HL-60 (cell line): ENCODE results near the gene CYGB.
A peak's percentile ranks its signal among the peaks of the same experiment; 100 is the strongest.
"Not testable (repeated sequence)": the region's sequence is repeated elsewhere in the genome, so short reads cannot be mapped to it uniquely, and the experiment has no call there.

Source experiments
- DNase-seq, 2 experiments: peaks; one replicate each; pipeline ENCODE4 v3.0.0-alpha.2; 2010 to 2020; ENCODE audit warnings: low read depth in 1 of 2, low spot score in 1 of 2
- H3K27ac ChIP-seq: fragments of 250-450 bp; sonication (Bioruptor Pico); replicated peaks from 2 replicates; pipeline ENCODE4 v1.5.1; 2020; ENCODE audit warnings: mild to moderate bottlenecking, moderate library complexity
- H3K27me3 ChIP-seq: fragments of 250-450 bp; sonication (Bioruptor Pico); 2 replicates; pipeline ENCODE4 v1.5.1; 2021; ENCODE audit warnings: mild to moderate bottlenecking, moderate library complexity; ENCODE audit not compliant: insufficient read depth, poor library complexity, severe bottlenecking
- H3K4me3 ChIP-seq: replicated peaks from 2 replicates; pipeline ENCODE4 v1.5.1; 2011; ENCODE audit warnings: mild to moderate bottlenecking, control low read depth, low read length; ENCODE audit not compliant: insufficient read depth
- GABPA ChIP-seq: IDR thresholded peaks from 2 replicates; pipeline ENCODE4 v1.6.1; 2012; ENCODE audit warnings: low read depth
- POLR2AphosphoS5 ChIP-seq: IDR thresholded peaks from 2 replicates; pipeline ENCODE4 v1.6.1; 2012; ENCODE audit warnings: low read depth
- SPI1 ChIP-seq: IDR thresholded peaks from 2 replicates; pipeline ENCODE4 v1.6.1; 2012; ENCODE audit warnings: low read depth, mild to moderate bottlenecking, borderline replicate concordance
- TF ChIP-seq, protein P1 (sequence below): IDR thresholded peaks from one replicate; pipeline ENCODE4 v1.5.1; 2011; ENCODE audit warnings: low read length, control low read depth, inconsistent platforms; ENCODE audit not compliant: insufficient read depth
- TF ChIP-seq, protein P2 (sequence below): IDR thresholded peaks from 2 replicates; pipeline ENCODE4 v1.6.1; 2012; ENCODE audit warnings: low read depth; ENCODE audit not compliant: insufficient replicate concordance

The CYGB gene

DNA sequence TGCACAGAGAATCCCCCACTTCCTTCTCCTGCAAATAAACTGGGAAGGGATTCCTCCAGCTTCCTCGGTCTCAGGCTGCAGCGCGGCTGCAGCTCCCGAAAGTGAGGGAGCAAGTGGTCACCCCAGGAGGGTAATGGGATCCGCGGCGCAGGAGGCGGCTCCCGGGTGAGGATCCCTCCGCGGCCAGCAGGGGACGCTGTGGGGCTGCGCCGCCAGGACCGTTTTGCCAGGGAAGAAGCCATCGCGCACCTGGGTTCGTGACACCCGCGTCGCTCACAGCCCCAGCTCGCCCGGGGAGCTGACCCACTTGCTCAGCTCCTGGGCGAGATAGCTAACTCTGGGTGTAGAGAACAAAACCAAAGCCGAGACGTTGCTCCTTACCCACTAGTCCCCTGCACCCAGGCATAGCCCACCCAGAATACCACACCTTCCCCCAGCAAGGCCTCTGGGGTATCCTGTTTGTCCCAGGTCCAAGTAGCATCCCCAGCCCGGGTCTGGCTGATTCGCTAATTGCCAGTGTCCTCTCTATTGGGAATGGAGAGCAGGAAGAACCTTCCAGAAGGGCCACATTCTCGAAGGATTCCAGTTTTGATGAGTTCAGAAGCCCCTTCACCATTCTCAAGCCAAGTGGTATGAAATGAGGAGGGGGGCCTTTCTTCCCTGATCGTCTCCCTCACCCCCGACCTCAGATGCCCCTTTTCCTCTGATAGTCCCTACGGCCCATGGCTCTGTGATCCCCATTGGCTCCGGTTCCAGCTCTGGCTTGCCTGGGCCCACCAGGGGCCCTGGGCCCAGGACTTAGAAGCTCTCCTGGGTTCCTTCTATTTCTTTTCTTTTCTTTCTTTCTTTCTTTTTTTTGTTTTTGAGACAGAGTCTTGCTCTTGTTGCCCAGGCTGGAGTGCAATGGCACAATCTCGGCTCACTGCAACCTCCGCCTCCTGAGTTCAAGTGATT, 14.1 kb downstream of the CYGB start:
- no peak for TF ChIP-seq SPI1
- TF ChIP-seq, protein P1, sequence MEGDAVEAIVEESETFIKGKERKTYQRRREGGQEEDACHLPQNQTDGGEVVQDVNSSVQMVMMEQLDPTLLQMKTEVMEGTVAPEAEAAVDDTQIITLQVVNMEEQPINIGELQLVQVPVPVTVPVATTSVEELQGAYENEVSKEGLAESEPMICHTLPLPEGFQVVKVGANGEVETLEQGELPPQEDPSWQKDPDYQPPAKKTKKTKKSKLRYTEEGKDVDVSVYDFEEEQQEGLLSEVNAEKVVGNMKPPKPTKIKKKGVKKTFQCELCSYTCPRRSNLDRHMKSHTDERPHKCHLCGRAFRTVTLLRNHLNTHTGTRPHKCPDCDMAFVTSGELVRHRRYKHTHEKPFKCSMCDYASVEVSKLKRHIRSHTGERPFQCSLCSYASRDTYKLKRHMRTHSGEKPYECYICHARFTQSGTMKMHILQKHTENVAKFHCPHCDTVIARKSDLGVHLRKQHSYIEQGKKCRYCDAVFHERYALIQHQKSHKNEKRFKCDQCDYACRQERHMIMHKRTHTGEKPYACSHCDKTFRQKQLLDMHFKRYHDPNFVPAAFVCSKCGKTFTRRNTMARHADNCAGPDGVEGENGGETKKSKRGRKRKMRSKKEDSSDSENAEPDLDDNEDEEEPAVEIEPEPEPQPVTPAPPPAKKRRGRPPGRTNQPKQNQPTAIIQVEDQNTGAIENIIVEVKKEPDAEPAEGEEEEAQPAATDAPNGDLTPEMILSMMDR = peak; percentile 96
- Histone ChIP-seq H3K4me3 (no peak overlapping the region), H3K27me3 (peaks cover 3% of the 10 kb centered on the region), H3K27ac (no peak overlapping the region)
- peak in 1 of 2 experiments; percentile 63 for DNase-seq

DNA sequence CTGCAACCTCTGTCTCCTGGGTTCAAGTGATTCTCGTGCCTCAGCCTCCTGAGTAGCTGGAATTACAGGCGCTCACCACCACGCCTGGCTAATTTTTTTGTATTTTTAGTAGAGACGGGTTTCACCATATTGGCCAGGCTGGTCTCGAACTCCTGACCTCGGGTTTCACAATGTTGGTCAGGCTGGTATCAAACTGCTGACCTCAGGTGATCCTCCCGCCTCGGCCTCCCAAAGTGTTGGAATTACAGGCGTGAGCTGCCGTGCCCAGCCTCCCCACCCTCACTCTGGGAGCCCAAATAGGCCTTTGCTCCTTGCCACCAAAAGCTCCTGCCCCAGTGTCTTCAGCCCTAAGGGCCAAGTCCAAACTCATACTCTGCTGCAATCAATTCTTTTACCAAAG, 15.8 kb downstream of the CYGB start:
- DNase-seq, H3K4me3 ChIP-seq, H3K27me3 ChIP-seq, H3K27ac ChIP-seq: not testable (repeated sequence)

DNA sequence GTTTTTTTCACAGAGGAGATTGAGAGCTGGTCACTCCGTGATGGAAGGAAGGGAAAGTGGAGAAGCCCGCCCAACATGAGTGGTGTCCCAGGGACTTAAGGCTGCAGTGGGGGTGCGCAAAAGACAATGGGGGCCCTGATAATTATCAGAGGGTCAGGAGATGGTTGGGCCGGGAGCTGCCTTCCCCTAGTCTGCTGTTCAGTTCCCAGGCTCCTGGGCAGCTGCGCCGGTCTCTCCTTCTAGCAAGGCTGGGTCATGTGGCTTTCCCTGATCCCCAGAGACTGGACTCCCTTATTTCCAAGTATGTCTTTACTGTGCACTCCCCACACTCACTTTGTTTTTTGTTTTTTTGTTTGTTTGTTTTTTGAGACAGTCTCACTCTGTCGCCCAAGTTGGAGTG, 16.2 kb downstream of the CYGB start:
- DNase-seq = no peak
- TF ChIP-seq SPI1 = no peak
- no peak overlapping the region for H3K4me3 ChIP-seq
- no peaks in the 10 kb centered on the region for H3K27me3 ChIP-seq
- H3K27ac ChIP-seq = no peak overlapping the region

DNA sequence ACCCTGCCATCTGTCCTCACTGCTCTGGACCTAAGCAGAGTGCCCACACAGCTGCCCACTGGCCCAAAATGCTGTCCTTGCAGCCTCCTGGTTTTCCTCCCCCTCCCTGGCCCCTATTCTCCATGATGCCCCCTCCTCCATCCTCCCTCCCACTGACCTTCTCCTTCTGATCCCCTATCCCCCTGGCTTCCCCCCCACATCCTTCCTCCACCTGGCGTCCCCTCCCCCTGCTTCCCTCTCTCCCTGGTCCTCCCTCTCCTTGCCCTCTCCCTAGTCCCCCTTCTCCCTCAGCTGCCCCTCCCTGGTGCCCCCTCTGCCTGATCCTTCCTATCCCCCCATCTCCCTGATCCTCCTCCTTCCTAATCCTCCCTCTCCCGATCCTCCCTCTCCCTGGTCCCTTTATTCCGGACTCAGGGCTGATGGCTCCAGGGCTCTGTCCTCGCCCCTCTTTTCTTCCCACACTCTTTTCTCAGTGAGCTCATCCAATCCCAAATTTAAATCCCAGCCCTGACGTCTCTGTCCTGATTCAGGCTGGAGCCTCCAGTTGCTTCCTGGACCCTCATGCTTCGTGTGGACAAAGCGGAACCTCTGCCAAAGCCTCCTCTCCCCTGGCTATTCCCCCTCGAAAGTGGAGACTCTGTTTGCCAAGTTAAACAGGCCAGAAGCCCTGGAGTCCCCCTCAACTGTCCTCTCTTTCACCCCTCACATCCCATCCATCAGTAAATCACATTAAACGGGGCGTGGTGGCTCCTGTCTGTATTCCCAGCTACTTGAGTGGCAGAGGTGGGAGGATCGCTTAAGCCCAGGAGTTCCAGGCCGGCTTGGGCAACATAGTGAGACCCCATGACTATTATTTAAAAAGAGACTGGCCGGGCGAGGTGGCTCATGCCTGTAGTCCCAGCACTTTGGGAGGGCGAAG, 18.2 kb downstream of the CYGB start:
- Histone ChIP-seq H3K4me3 (no peak overlapping the region), H3K27me3 (no peaks in the 10 kb centered on the region), H3K27ac (no peak overlapping the region)
- DNase-seq = no peak
- TF ChIP-seq SPI1 (no peak), POLR2AphosphoS5 (no peak), GABPA (no peak)

DNA sequence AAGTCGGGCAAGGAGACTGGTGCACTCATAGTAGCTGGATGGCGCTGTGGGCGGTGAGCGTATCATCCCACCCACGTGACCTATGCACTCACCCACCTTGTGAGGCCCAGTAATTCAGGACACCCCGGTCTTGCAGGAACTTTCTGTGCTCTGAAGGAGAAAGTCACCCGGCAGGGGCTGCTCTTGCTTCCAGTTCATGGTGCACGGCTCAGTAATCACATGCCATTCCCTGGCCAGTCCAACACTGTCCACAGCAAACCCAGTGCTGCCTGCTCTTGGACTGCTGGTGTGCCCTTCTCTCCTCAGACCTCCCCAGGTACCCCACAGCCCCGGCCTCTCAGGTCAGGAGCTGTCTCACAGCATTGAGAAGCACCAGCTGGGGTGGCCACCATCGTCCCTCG, 19.9 kb downstream of the CYGB start:
- TF ChIP-seq SPI1 (no peak), POLR2AphosphoS5 (no peak)
- Histone ChIP-seq H3K27me3 (no peaks in the 10 kb centered on the region), H3K27ac (no peak overlapping the region), H3K4me3 (no peak overlapping the region)
- no peak for DNase-seq

DNA sequence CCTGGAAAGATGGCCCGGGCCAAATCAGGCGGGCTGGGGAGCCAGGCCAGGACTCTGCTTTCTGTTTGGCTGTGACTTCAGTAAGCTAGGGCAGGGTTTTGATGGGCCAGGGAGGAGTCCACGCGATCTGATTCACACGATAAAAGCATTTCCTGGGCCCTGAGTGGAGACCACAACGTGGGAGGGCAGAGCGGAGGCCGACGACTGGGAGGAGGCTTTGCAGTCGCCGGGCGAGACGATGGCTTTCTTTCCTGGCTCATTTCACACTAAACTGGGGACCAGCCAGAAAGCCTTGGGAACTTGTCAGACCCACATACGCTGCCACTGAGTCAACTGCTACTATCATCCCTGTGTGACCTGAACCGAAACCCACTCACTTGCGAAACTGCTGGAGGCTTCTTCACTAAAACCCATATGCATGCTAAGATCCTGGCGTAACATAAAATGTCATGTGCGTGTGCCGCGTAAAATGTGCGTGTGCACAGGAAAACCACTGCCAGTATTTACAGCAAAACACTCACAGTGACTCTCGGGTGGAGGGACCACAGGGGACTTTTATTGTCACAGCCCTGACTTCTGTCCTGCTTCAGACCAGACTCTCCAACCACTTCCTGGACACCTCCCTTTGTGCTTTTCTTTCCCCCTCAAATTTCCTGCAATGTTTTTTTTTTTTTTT, 22.1 kb downstream of the CYGB start:
- DNase-seq = peak in 1 of 2 experiments; percentile 21
- no peak overlapping the region; the same call in 1 of the 2 replicates for H3K4me3 ChIP-seq
- H3K27ac ChIP-seq = no peak overlapping the region
- TF ChIP-seq SPI1 (no peak), GABPA (no peak), POLR2AphosphoS5 (no peak)
- TF ChIP-seq, protein P1 = no peak
- TF ChIP-seq, protein P2, sequence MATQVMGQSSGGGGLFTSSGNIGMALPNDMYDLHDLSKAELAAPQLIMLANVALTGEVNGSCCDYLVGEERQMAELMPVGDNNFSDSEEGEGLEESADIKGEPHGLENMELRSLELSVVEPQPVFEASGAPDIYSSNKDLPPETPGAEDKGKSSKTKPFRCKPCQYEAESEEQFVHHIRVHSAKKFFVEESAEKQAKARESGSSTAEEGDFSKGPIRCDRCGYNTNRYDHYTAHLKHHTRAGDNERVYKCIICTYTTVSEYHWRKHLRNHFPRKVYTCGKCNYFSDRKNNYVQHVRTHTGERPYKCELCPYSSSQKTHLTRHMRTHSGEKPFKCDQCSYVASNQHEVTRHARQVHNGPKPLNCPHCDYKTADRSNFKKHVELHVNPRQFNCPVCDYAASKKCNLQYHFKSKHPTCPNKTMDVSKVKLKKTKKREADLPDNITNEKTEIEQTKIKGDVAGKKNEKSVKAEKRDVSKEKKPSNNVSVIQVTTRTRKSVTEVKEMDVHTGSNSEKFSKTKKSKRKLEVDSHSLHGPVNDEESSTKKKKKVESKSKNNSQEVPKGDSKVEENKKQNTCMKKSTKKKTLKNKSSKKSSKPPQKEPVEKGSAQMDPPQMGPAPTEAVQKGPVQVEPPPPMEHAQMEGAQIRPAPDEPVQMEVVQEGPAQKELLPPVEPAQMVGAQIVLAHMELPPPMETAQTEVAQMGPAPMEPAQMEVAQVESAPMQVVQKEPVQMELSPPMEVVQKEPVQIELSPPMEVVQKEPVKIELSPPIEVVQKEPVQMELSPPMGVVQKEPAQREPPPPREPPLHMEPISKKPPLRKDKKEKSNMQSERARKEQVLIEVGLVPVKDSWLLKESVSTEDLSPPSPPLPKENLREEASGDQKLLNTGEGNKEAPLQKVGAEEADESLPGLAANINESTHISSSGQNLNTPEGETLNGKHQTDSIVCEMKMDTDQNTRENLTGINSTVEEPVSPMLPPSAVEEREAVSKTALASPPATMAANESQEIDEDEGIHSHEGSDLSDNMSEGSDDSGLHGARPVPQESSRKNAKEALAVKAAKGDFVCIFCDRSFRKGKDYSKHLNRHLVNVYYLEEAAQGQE = no peak
- no peaks in the 10 kb centered on the region for H3K27me3 ChIP-seq

DNA sequence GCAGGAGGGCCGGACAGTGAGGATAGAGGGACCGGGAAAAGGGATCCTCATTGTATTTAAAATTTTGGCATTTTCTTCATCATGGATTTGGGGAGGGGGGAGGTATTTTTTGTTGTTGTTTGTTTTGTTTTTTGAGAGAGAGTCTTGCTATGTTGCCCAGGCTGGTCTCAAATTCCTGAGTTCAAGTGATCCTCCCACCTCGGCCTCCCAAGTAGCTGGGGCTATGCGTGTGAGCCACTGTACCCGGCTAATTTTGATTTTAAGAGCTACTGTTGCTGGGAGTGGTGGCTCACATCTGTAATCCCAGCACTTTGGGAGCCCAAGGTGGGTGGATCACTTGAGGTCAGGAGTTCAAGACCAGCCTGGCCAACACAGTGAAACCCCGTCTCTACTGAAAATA, 23.2 kb downstream of the CYGB start:
- DNase-seq, H3K27ac ChIP-seq, H3K4me3 ChIP-seq, H3K27me3 ChIP-seq: not testable (repeated sequence)
